IPS-NIHi7 (cell line): ENCODE measurements around the gene ZNF783.
"Not testable (repeated sequence)": the region's sequence is repeated elsewhere in the genome, so short reads cannot be mapped to it uniquely, and the experiment has no call there.

Experiments
- DNase-seq: peaks from one replicate; pipeline ENCODE4 v3.0.0; 2012; ENCODE audit warnings: mixed read lengths; ENCODE audit errors: extremely low spot score

ZNF783 gene

DNA sequence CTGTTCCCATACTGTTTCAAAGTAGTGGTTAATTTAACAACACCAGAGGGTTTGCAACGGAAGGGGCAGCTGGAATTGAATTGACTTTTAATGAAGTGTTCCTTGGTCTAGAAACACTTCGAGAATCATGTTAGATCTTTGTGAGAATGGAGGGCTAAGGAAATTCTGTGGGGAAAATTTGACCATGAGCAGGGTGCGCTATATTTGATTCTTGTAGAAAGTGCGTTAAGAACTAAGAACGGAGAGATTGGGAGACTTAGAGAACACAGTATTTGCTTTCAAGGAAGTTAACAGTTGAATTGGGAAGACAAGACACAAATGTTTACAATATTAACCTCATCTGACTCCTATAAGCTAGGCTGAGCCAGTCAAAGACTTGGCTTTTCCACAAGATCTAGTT is 21.4 kb upstream of the ZNF783 start:
- no peak for DNase-seq

GRCh38 chr7:149241696-149242095 is 20.3 kb upstream of the ZNF783 start:
- DNase-seq: no peak

DNA sequence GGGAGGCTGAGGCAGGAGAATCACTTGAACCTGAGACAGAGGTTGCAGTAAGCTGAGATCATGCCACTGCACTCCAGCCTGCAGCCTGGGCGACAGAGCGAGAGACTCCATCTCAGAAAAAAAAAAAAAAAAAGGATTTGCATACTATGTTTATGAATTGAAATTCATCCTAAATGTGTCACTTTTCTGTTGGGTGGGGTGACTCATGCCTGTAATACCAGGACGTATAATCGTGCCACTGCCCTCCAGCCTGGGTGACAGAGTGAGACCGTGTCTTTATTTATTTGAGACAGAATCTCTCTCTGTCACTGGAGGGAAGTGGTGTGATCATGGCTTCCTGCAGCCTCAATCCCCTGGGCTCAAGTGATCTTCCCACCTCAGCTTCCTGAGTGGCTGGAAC is 16.8 kb upstream of the ZNF783 start:
- DNase-seq: no peak

DNA sequence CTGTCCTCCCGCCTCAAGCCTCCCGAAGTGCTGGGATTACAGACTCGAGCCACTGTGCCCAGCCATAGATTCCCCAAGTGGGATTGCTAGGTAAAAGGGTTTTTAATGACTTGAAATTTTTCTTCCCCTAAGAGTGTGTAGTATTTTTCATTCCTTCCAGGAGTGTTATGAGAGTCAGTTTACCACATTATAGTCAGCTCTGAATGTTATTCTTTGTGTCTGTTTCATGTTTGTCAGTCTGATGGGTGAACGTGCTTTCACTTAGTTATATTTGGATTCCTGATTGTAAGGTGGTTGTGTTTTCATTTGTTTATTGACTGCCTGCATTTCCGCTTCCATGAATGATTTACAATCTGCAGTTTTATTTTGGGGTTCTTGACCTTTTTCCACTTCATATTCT is 16.3 kb upstream of the ZNF783 start:
- DNase-seq: no peak

DNA sequence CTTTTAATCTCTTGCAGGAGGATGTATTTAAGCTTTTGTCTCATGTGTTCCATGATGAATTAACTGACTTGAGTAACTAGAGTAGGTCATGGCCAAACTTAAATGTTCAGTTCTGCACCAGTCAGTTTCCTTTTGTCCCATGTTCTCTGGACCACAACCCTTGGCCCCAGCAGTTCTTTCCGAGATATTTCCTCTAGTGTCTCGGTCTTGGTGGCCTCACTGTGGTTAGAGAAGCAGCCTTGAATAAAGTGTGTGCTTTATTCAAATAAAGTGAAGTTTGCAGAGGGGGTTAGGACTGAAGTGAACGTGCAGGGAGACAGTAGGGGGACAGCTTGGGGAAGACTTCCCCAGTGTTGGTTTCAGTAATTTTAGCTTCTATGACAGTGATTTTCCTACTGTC is 13.2 kb upstream of the ZNF783 start:
- DNase-seq: no peak

GRCh38 chr7:149250151-149250550 is 11.8 kb upstream of the ZNF783 start:
- DNase-seq: not testable (repeated sequence)

DNA sequence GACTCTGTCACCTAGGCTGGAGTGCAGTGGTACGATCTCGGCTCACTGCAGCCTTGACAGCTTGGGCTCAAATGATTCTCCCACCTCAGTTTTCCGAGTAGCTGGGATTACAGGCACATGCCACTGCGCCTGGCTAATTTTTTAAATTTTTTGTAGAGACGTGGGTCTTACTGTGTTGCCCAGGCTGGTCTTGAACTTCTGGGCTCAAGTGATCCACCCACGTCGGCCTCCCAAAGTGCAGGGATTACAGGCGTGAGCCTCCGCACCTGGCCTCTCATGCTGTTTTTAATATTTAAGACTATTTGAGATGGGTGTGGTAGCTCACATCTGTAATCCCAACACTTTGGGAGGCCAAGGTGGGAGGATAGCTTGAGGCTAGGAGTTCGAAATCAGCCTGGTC is 10.5 kb upstream of the ZNF783 start:
- not testable (repeated sequence) for DNase-seq

DNA sequence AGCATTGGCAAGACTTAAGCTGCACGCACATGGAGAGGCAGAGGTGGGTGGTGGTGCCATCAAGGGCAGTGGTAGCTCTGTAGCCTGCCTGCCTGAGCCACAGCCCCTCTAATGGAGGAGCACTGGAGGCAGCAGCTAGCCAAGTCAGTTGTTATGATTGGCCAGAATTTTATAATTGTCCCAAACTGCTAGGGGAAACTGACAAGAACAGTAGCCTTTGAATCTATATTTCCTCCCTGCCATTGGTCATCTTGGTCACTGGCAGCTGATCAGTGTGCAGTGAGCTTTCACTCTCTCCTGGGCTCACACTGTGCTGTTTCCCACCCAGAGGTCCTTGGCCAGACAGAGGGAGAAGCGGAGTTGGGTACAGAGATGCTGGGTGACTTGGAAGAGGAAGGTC is 9.6 kb upstream of the ZNF783 start:
- no peak for DNase-seq

GRCh38 chr7:149253665-149254064 is 8.3 kb upstream of the ZNF783 start:
- DNase-seq: no peak

DNA sequence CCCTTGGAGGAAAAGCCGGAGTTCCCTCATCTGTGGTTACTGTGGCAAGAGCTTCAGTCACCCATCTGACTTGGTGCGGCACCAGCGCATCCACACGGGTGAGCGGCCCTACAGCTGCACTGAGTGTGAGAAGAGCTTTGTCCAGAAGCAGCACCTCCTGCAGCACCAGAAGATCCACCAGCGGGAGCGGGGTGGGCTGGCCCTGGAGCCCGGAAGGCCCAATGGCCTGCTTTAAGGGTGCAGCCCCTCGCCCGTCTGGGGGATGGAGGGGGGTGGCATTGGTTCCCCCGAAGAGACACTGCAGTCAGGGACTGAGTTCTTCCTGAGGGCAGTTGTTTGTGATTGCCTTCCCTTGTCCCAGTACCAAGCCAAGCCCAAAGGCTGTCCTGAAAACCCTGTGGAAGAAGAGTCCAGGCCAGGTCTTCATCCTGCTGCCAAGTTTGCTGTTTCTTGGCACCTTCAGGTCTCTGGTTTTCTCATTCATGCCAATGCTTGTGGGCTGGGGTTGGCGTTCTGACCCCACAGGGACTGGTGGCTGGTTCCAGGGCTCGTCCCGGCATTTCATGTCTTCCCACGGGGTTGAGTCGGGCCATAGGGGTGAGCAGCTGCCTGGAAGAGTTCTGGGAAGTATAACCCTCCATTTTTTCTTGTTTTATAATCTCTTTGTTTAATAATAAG is 7.7 kb upstream of the ZNF783 start:
- DNase-seq: no peak

DNA sequence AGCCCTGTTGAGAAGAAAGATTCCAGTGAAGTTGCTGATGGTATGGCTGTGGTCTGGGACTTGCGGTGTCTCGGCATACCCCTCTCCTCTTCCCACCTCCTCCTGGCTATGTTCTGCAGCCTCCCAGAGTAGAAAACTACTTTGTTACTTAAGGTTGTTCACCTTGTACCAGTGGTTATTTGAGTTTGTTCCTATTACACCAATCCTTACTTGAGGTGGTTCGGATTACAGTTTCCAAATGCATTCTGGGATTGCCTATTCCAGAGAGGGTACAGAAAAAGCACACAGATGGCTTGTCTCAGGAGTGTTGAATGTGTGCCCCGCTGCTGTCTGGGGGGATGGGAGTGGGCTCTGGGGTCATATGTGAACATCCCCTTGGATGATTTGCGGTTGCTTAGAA is 6.8 kb upstream of the ZNF783 start:
- no peak for DNase-seq

GRCh38 chr7:149256568-149256967 is 5.4 kb upstream of the ZNF783 start:
- no peak for DNase-seq

- no peak for DNase-seq
Measured at GRCh38 chr7:149257146-149257545, 4.8 kb upstream of the ZNF783 start.

DNA sequence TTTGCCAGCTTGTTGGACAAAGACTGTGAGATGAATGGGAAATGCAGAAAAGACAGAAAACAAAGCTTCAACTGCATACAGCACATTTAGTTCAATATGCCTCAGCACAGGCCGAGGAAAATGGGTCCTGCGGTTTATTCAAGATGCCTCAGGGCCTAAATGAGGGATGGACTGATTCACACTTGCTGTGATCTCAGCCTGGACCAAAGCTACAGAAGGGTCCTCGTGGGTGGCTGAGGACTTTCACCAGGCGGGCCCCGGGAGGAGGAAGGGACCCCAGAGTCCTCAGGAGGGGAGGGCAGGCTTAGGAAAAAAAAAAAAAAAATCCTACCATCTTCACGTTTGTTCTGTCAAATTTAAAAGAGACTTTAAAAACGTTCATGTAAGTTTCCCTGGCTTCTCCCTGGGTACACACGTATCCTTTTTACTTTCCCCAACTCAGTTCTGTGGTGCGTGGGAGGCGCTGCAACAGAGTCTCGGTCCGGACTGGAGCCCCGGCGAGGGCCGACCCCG is 624 bp upstream of the ZNF783 start:
- no peak for DNase-seq

DNA sequence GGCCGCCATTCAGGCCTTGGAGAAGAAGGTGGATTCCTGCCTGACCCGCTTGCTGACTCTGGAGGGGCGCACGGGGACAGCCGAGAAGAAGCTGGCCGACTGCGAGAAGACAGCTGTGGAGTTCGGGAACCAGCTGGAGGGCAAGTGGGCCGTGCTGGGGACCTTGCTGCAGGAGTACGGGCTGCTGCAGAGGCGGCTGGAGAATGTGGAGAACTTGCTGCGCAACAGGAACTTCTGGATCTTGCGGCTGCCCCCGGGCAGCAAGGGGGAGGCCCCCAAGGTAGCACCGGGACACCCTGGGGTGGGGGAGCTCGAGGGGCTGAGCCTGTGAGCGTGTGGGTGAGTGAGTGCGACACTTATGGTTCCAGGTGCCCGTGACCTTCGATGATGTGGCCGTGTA is 4.5 kb downstream of the ZNF783 start:
- no peak for DNase-seq

- no peak for DNase-seq
Measured at GRCh38 chr7:149267733-149268132, 5.7 kb downstream of the ZNF783 start.

- DNase-seq: not testable (repeated sequence)
Measured at GRCh38 chr7:149274424-149274823, 12.4 kb downstream of the ZNF783 start.

DNA sequence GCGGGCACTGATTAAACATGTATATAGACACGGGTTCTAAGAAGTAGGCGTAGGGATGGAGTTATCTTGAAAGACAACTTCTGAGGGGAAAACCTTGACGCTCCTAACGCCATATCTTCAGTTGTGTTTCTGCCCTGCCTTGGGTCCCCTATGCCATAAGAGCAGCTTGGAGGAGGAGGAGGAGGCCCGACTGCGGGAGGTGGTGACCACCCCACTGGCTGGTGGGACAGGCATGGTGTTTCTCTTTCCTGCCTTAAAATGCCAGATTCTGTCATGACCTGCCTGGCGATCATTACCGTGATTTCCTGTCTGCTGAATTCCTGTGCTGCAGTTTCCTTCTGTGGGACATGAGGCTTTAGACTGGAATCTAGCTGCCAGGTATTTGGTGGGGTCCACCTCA is 15.9 kb downstream of the ZNF783 start:
- DNase-seq: no peak

GRCh38 chr7:149278396-149278795 is 16.4 kb downstream of the ZNF783 start:
- DNase-seq: no peak

DNA sequence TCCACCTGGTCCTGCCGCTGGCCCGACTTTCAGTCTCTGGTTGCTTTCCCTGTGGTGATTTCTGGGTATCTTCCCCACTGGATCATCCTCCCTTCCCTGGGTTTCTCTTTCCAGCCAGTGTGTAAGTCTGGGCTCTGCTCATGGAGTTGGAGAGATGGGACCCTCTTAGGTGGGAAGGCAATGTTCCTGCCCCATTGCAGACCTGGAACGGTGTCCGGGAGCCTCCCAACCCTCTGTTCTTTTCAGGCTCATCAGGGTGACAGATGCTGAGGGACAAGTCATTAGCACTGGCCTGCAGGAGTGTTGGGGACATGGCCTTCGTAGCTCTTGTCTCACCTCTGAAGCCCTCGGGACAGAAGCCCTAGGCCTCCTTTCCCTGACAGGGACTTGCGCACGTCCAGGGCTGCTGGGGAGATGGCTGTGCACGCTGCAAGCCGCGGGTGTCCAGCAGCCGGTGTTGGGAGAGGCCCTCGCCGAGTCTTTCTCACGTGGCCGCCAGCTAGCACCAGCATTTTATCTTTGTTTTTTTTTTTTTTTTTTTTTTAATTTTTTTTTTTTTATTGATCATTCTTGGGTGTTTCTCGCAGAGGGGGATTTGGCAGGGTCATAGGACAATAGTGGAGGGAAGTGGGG is 17.2 kb downstream of the ZNF783 start:
- no peak for DNase-seq

GRCh38 chr7:149280151-149280550 is 18.2 kb downstream of the ZNF783 start:
- no peak for DNase-seq

DNA sequence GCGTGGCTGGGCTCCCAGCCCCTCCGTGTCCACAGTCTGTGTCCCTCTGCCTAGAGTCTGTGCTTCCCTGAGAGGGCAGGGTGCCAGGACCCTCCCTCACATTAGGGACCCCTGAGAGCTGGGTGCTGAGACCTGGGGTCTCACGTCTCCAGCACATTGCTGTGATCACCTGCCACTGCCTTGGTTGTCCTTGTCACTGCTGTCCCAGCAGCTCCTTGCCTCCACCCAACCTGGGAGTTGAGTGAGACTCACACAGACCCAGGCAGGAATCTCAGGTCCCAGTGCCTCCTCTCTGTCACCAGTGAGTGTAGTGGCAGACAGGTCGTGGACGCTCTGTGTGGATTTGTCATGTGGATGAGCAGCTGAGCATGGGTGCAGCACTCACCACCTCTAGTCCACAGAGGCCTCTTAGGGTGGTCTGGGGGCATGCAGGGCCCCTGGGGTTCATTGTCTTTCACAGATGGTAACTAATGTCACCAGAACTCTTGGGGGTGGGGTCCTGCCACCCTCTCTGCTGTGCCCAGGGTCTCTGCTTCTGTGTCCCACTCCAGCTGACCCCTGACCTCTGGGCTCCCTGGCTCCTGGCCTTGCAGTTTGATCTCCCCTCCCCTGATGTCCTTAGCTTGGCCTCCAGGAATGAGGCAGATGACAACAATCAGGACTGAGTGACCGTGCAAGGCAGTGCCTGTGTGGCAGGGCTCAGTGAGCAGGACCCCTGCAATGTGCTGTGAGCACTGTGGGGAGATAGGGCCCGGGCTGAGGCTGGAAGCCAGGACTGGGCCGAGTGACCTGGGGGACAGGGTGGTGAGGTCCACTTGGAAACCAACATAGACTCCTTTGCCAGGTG is 18.9 kb downstream of the ZNF783 start:
- DNase-seq: no peak
